GM12878 (cell line): ENCODE measurements around the gene LCE2C. TPM values are rescaled to one million over a fixed set of nuclear protein-coding genes. Genes with fewer than 3 reads are reported as not detected.

Experiments used
- ATAC-seq: fragments of 200-7000 bp; cut with Tn5 transposase; 3 replicates; pipeline ENCODE4 v1.9.1; 2020; ENCODE audit warnings: mild to moderate bottlenecking, moderate library complexity
- BruUV-seq: library from RNA; stranded (reverse); fragments of 400-500 nt; replicated peaks from 2 replicates; lab custom pipeline; 2021; lab: Mats Ljungman, UMichigan
- CTCF ChIA-PET: fragments of 300-600 bp; sonication (Branson Sonifier 250); formaldehyde crosslinking; extraction: SDS; loops from one replicate; lab custom pipeline; 2021; ENCODE audit warnings: inconsistent platforms; lab: Yijun Ruan, JAX
- POLR2A ChIA-PET: fragments of 350-600 bp; formaldehyde crosslinking; extraction: SDS; loops from one replicate; lab custom pipeline; 2021; ENCODE audit warnings: inconsistent platforms; lab: Charles Lee
- RAD21 ChIA-PET: fragments of 300-600 bp; sonication (Branson Sonifier 250); formaldehyde crosslinking; loops from one replicate; lab custom pipeline; 2023; ENCODE audit warnings: antibody characterized with exemption; ENCODE audit not compliant: unreplicated experiment; lab: Charles Lee
- SMC1A ChIA-PET: fragments of 300-600 bp; sonication (Branson Sonifier 250); formaldehyde crosslinking; loops from one replicate; lab custom pipeline; 2023; ENCODE audit not compliant: unreplicated experiment, uncharacterized antibody; lab: Charles Lee
- DNase-seq: peaks from one replicate; pipeline ENCODE4 v3.0.0-alpha.2; 2011; ENCODE audit warnings: low read depth, low spot score
- FAIRE-seq: peaks from 3 replicates; lab custom pipeline; 2011; peaks lifted over from hg19 to GRCh38; lab: Jason Lieb, UNC
- H2AFZ ChIP-seq: 2 replicates; pipeline ENCODE4 v1.6.0; 2011; ENCODE audit warnings: low read depth, low read length, control low read depth; ENCODE audit not compliant: control insufficient read depth
- H3K27ac ChIP-seq: 2 replicates; pipeline ENCODE4 v1.5.1; 2011; ENCODE audit warnings: control low read depth; ENCODE audit not compliant: control insufficient read depth, insufficient read depth
- H3K27me3 ChIP-seq, 2 experiments: replicated peaks in 1 of 2; 2 replicates each; pipeline versions ENCODE4 v1.6.0 to v1.6.1; 2011; ENCODE audit warnings: low read length in 1 of 2; ENCODE audit not compliant: control insufficient read depth in 2 of 2, insufficient read depth in 2 of 2
- H3K36me3 ChIP-seq, 2 experiments: 2 replicates each; pipeline ENCODE4 v1.5.1; 2011; ENCODE audit warnings: low read length in 1 of 2; ENCODE audit not compliant: control insufficient read depth in 2 of 2, insufficient read depth in 2 of 2
- H3K4me1 ChIP-seq: 2 replicates; pipeline ENCODE4 v1.6.1; 2011; ENCODE audit warnings: mild to moderate bottlenecking, low read length, moderate library complexity, mixed read lengths; ENCODE audit not compliant: control insufficient read depth, insufficient read depth
- H3K4me2 ChIP-seq: 2 replicates; pipeline ENCODE4 v1.6.0; 2011; ENCODE audit warnings: control low read depth; ENCODE audit not compliant: control insufficient read depth, insufficient read depth
- H3K4me3 ChIP-seq: fragments of 200-600 bp; sonication (generic); 2 replicates; pipeline ENCODE4 v1.5.1; 2016
- H3K79me2 ChIP-seq: 2 replicates; pipeline ENCODE4 v1.6.0; 2011; ENCODE audit warnings: low read length; ENCODE audit not compliant: control insufficient read depth, insufficient read depth
- H3K9ac ChIP-seq: 2 replicates; pipeline ENCODE4 v1.8.0; 2011; ENCODE audit warnings: low read length, control low read depth, mixed read lengths; ENCODE audit not compliant: control insufficient read depth, insufficient read depth
- H3K9me3 ChIP-seq: replicated peaks from 3 replicates; pipeline ENCODE4 v1.5.1; 2011; ENCODE audit warnings: mild to moderate bottlenecking, low read length; ENCODE audit not compliant: control insufficient read depth, insufficient read depth
- H4K20me1 ChIP-seq: 2 replicates; pipeline ENCODE4 v1.6.0; 2011; ENCODE audit not compliant: control insufficient read depth, insufficient read depth
- GATAD2B ChIP-seq: fragments of 450-650 bp; conservative IDR thresholded peaks from 2 replicates; pipeline ENCODE4 v1.6.1; 2017; ENCODE audit warnings: low read depth, mild to moderate bottlenecking, moderate library complexity
- NKRF ChIP-seq: fragments of 450-650 bp; conservative IDR thresholded peaks from 2 replicates; pipeline ENCODE4 v1.6.1; 2017; ENCODE audit warnings: mild to moderate bottlenecking, moderate library complexity
- NR2F1 ChIP-seq: fragments of 450-650 bp; conservative IDR thresholded peaks from 2 replicates; pipeline ENCODE4 v1.6.1; 2017; ENCODE audit warnings: mild to moderate bottlenecking
- RAD21 ChIP-seq: IDR thresholded peaks from 2 replicates; pipeline ENCODE4 v1.6.1; 2011; ENCODE audit warnings: mild to moderate bottlenecking, low read depth, low read length, moderate library complexity; ENCODE audit not compliant: insufficient read depth
- SMC3 ChIP-seq: IDR thresholded peaks from 2 replicates; pipeline ENCODE4 v1.6.1; 2011; ENCODE audit warnings: low read length, improper control_type of control experiment, borderline replicate concordance
- USF1 ChIP-seq: IDR thresholded peaks from 2 replicates; pipeline ENCODE4 v1.6.1; 2011; ENCODE audit warnings: borderline replicate concordance, low read depth, mild to moderate bottlenecking, moderate library complexity, mixed read lengths, low read length; ENCODE audit not compliant: insufficient read depth; ENCODE audit errors: extremely low read length
- ZNF384 ChIP-seq: IDR thresholded peaks from 2 replicates; pipeline ENCODE4 v1.6.1; 2012; ENCODE audit warnings: low read depth, mild to moderate bottlenecking, low read length, improper control_type of control experiment, borderline replicate concordance
- WGBS: methylation state at CpG from one replicate; pipeline ENCODE4 v1.1.6; 2016; ENCODE audit warnings: low lambda C conversion rate; ENCODE audit not compliant: insufficient replicate concordance, insufficient coverage; ENCODE audit errors: missing lambda C conversion rate; 5-methylcytosine and 5-hydroxymethylcytosine counted together
- in situ Hi-C: fragments of 300-500 bp; cut with MboI; formaldehyde crosslinking; loops from 9 replicates; pipeline ENCODE4 v1.14.3; 2018; ENCODE audit warnings: mixed read lengths
- intact Hi-C: fragments of 100-400 bp; cut with micrococcal nuclease; formaldehyde crosslinking; loops from one replicate; pipeline ENCODE4 v1.14.2; 2022; ENCODE audit not compliant: unreplicated experiment
- polyA plus RNA-seq, 11 experiments: library from polyadenylated mRNA; depleted of rRNA in 4 of 11; unstranded in 6 of 11; stranded (reverse) in 5 of 11; fragments of >200 nt; fragmentation: Nextera tagmentation in 4 of 11; fragmentation: Illumina TruSeq in 1 of 11; extraction: Ambion mirVana in 4 of 11; extraction: Trizol in 1 of 11; gene quantifications; 1 replicate in 1 of 11; 2 replicates in 10 of 11; pipeline versions ENCODE4 v1.2.1 to v1.2.3, GENCODE V29; 2011 to 2016; ENCODE audit warnings: inconsistent platforms in 2 of 11, missing spikeins in 2 of 11, low read depth in 1 of 11
- total RNA-seq, 4 experiments: library from RNA; depleted of rRNA in 3 of 4; stranded (reverse); fragments of >200 nt in 3 of 4; fragmentation: Illumina TruSeq in 1 of 4; extraction: Trizol in 1 of 4; gene quantifications; 2 replicates each; pipeline versions ENCODE4 v1.2.1 to v1.2.3, GENCODE V29; 2013 to 2021
- TF ChIP-seq, protein P1 (sequence below), 3 experiments: IDR thresholded peaks in 2 of 3; conservative IDR thresholded peaks in 1 of 3; 2 replicates each; pipeline ENCODE4 v1.5.1; 2011; ENCODE audit warnings: low read depth in 3 of 3, low read length in 3 of 3, mild to moderate bottlenecking in 3 of 3, control low read depth in 2 of 3, moderate library complexity in 2 of 3, inconsistent platforms in 1 of 3, mixed read lengths in 1 of 3; ENCODE audit not compliant: control insufficient read depth in 2 of 3, insufficient read depth in 1 of 3; ENCODE audit errors: extremely low read depth in 1 of 3
- TF ChIP-seq, protein P2 (sequence below): IDR thresholded peaks from 2 replicates; pipeline ENCODE4 v1.6.1; 2012; ENCODE audit warnings: low read depth, low read length, improper control_type of control experiment

LCE2C gene
- total and polyA plus RNA-seq, 10 of the 15 experiments (the other 5 are each of a cell fraction or from before 2014, with no cell fraction given) = not detected

DNA sequence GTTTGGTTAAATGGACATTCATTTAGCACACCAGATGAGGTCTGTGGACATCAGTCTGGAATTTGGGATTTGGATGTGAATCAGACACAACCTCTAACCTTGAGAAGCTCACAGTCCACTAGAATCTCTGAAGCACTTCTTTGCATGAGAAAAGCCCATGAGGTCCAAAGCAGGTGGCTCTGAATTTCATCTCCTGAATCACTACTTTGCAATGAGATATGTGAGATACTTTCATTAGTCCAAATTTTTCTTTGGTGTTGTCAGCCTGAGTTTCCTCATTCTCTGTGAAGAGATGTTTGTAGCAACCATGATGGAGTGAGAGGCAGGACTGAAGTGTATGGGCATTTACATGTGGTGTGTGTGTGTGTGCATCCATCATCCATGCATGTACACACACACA is 28.4 kb upstream of the LCE2C start (continued):
- no peak for TF ChIP-seq USF1
- TF ChIP-seq, all 136 proteins: peak for 0

GRCh38 chr1:152654110-152654509 is 21.0 kb upstream of the LCE2C start:
- no peak overlapping the region for H2AFZ ChIP-seq
- no peak overlapping the region for H3K27ac ChIP-seq
- ChIA-PET RAD21 (interaction anchor here (0.7 to 2.7 kb wide), 6 partner anchors 11 to 580 kb away, joined by 3 to 18 read pairs (median 6); no protein-coding TSS in a partner anchor), CTCF (interaction anchor here (0.6 to 5.4 kb wide), 15 partner anchors 9 to 613 kb away, joined by 3 to 25 read pairs (median 5); partner anchors contain the start of gene LCE2D), POLR2A (no interaction called here), SMC1A (interaction anchor here (0.7 to 2.5 kb wide), 7 partner anchors 11 to 635 kb away, joined by 3 to 19 read pairs (median 5); no protein-coding TSS in a partner anchor)
- no peaks in the 10 kb centered on the region for H4K20me1 ChIP-seq
- no peak overlapping the region for H3K9ac ChIP-seq
- no peaks in the 10 kb centered on the region for H3K9me3 ChIP-seq
- no peak overlapping the region for H3K4me2 ChIP-seq
- BruUV-seq = no TSS peak
- peak; percentile 90 for FAIRE-seq
- ATAC-seq = peak; percentile 93
- in situ Hi-C loops = loop anchor here (10.0 kb wide), 1 partner anchor 571 kb away; no protein-coding TSS in a partner anchor
- no peaks in the 10 kb centered on the region for H3K36me3 ChIP-seq
- WGBS = 21% methylated on average over 10 of the region's 10 CpGs
- no peak for DNase-seq
- TF ChIP-seq ZNF384 = peak; percentile 76
- TF ChIP-seq, protein P1, sequence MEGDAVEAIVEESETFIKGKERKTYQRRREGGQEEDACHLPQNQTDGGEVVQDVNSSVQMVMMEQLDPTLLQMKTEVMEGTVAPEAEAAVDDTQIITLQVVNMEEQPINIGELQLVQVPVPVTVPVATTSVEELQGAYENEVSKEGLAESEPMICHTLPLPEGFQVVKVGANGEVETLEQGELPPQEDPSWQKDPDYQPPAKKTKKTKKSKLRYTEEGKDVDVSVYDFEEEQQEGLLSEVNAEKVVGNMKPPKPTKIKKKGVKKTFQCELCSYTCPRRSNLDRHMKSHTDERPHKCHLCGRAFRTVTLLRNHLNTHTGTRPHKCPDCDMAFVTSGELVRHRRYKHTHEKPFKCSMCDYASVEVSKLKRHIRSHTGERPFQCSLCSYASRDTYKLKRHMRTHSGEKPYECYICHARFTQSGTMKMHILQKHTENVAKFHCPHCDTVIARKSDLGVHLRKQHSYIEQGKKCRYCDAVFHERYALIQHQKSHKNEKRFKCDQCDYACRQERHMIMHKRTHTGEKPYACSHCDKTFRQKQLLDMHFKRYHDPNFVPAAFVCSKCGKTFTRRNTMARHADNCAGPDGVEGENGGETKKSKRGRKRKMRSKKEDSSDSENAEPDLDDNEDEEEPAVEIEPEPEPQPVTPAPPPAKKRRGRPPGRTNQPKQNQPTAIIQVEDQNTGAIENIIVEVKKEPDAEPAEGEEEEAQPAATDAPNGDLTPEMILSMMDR (IDR thresholded peaks at IDR 0.05 in 2 of 3, conservative IDR thresholded peaks at IDR 0.05 in 1 of 3; ENCODE audit: control insufficient read depth in 2 of 3, extremely low read depth in 1 of 3, insufficient read depth in 1 of 3, low read depth in 3 of 3, low read length in 3 of 3) = peak; percentile 68 to 84 (median 80)
- TF ChIP-seq NR2F1 = no peak
- peak; percentile 77 for TF ChIP-seq RAD21
- no peak for TF ChIP-seq GATAD2B
- peak; percentile 65 for TF ChIP-seq SMC3
- no peak for TF ChIP-seq NKRF
- TF ChIP-seq, protein P2, sequence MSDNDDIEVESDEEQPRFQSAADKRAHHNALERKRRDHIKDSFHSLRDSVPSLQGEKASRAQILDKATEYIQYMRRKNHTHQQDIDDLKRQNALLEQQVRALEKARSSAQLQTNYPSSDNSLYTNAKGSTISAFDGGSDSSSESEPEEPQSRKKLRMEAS = no peak
- TF ChIP-seq, all 136 proteins: peak for 4
- H3K4me1 ChIP-seq = no peaks in the 10 kb centered on the region
- no peaks in the 10 kb centered on the region for H3K79me2 ChIP-seq
- intact Hi-C loops = loop anchor here (2.0 to 10.0 kb wide), 5 partner anchors 217 to 623 kb away; no protein-coding TSS in a partner anchor
- H3K4me3 ChIP-seq = no peak overlapping the region
- peaks cover 0 to 9% of the 10 kb centered on the region in 2 experiments; a peak in 2 of 4 replicates for H3K27me3 ChIP-seq
